GM23248 (cell line): Measurements from ENCODE around the gene LSM3.

Source experiments
- EZH2 ChIP-seq: fragments of 200-600 bp; sonication (generic); IDR thresholded peaks from 2 replicates; pipeline ENCODE4 v1.6.1; 2018; ENCODE audit warnings: antibody characterized with exemption, mild to moderate bottlenecking; ENCODE audit not compliant: insufficient read depth, poor library complexity, severe bottlenecking
- EZH2phosphoT487 ChIP-seq: fragments of 200-600 bp; sonication (generic); IDR thresholded peaks from 2 replicates; pipeline ENCODE4 v1.6.1; 2018; ENCODE audit warnings: antibody characterized with exemption, moderate library complexity, mild to moderate bottlenecking, low read depth; ENCODE audit not compliant: insufficient read depth

DNA sequence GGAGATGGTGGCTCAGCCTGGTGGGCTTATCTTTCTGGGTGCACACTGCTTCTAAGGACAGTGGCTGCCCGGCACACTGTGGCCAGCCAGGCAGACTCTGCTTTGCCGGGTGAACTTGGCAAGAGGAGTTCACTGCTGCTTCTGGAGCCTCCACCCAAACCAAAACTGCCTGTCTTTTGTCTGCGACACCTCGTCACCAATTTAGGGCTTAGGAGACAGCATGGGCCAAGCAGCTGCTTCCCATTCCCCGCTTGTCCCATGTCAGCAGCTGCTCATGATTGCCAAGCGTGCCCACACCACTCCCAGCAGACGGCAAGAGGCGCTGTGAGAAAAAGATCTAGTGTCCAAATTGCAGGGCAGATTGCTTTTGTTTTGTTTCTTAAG, 57.3 kb downstream of the LSM3 start:
- TF ChIP-seq EZH2phosphoT487 (no peak), EZH2 (no peak)
